NCI-H2081 (cell line): Measurements from ENCODE around the gene SCUBE3.

Experiments
- DNase-seq, 2 experiments: peaks; one replicate each; lab custom pipeline; 2025; lab: John Stamatoyannopoulos, UW

The SCUBE3 gene

DNA sequence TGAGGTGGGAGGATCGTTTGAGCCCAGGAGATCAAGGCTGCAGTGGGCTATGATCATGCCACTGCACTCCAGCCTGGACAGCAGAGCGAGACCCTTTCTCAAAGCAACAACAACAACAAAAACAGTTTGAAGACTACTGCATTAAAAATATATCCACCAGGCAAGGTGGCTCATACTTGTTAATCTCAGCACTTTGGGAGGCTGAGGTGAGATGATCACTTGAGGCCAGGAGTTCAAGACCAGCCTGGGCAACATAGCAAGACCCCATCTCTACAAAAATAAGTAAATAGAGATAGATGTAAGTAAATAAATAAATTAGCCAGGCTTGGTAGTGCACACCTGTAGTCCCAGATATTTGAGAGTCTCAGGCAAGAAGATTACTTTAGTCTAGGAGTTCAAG, 58.2 kb downstream of the SCUBE3 start:
- DNase-seq: no peak

DNA sequence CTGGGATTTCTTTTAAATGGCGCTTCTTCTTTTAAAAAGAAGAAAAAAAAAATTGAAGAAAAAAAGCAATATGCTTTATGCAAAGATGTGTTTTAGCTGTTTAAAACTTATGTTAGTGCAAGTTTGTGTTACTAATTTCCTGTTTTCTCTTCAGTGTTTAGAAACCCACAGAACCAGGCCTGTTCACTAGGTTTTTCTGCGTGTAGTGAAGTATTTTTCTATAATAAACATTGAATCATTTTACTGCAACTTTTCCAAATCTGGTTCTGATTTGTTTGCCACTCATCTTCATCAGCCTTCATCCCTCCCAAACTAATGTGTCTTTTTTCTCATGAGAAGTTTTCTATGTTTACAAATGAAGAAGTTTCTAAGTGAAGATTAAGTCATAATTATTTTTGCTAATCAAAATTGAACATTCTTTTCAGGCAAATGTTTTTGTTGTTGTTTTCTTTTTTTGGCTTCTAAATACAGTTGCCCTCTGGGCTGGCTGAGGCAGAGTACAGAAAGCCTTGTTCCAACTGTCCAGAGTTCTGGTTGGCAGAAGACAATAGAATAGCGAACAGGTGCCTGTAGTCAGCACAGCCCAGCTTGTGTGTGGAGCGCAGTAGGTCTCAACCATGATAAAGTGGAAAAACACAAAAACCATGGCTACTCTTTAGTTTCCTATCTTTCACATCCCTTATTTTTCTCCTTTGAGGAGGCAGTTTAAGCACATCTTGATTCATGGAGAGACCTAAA, 60.2 kb downstream of the SCUBE3 start:
- DNase-seq: no peak

DNA sequence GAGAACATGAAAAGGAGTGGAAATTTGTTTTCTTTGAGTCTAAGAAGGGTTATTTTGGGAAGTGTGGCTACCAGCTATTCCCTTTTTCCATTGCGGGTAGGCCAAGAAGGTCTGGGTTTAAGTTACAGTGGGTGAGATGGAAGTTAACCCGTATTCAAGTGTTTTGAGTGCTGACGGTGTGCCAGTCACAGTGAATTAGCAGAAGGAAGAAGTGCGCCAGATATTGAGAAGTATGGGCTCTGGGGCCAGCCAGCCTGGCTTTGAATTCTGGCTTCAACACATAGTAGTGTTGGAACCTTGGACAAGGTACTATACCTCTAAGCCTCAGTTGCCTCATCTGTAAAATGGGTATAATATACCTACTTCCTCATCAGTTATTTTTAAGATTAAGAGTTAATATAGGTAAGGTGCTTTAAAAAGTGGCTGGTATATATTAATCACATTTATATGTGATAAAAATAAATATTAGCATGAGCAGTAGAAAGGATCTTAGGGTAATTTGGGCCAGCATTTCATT, 62.0 kb downstream of the SCUBE3 start:
- no peak for DNase-seq

DNA sequence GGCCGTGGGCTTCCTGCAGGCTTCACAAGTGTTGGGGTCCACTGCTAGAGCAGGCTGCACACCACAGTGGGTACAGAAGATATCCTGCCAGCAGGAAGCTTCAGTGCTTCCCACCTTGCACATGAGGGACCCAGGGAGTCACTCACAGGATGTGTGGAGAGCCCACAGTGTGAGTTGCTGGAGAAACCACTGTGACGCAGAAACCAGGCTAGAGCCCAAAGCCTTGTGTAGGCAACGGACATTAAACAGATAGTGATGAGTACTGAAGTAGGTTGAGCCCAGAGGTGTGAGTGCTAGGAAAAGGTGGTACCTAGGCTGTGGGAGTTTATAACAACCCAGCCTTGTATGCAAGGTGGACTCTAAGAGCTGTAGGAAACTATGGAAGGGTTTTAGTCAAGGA, 65.0 kb downstream of the SCUBE3 start:
- no peak for DNase-seq

DNA sequence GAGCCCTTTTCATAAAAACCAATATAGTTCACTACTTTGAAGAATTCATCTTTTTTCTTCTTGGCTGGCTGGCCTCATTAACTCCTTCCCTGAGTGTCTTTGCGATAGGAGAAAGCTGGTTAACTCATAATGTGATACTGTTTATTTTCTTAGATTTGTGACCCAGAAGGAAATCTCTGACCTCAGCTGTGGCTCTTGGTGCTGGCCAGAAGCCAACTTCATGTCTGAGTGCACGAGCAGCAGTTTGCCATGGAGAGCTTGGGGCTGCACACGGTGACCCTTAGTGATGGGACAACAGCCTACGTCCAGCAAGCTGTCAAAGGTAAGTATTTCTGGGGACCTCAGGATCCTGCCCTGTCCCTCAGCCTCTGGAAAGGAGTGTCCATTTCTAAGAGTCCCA, 67.1 kb downstream of the SCUBE3 start:
- DNase-seq: no peak

DNA sequence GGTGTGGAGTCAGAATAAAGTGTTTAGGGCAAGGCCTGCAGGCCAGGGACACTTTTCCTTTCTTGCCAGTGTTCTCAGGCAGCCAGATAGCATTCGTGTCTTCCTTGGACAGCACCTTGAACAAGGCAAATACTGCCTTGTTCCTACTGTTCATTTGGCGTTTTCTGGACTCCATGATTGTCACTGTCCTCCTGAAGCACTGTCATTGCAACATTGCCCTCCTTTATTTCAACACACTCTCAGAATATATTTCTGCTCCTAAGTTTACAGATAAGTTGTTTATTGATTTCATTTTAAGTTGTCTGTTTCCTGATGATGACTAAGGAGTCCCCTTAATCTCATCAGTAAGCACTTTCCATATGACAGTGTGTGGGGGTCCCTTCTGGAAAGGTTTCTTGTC, 68.7 kb downstream of the SCUBE3 start:
- DNase-seq: no peak

DNA sequence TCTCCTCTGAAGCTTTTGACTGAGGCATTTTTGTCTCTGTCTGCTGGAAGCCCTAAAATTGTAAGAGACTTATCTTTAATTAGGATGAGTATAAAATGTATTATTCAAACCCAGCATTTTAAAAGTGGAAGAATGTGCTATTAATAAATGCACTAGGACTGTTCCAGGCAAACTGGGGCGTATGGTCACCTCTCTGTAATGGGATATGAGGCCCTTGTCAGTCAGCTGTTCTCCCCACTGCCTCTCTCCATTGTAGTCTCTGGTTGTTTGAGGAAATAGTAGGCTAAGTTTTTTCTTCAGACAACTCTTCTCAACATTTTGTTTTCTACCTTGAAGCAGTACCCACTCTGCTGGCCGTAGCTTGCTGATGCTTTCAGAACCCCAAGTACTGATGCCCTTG, 69.6 kb downstream of the SCUBE3 start:
- DNase-seq: no peak

DNA sequence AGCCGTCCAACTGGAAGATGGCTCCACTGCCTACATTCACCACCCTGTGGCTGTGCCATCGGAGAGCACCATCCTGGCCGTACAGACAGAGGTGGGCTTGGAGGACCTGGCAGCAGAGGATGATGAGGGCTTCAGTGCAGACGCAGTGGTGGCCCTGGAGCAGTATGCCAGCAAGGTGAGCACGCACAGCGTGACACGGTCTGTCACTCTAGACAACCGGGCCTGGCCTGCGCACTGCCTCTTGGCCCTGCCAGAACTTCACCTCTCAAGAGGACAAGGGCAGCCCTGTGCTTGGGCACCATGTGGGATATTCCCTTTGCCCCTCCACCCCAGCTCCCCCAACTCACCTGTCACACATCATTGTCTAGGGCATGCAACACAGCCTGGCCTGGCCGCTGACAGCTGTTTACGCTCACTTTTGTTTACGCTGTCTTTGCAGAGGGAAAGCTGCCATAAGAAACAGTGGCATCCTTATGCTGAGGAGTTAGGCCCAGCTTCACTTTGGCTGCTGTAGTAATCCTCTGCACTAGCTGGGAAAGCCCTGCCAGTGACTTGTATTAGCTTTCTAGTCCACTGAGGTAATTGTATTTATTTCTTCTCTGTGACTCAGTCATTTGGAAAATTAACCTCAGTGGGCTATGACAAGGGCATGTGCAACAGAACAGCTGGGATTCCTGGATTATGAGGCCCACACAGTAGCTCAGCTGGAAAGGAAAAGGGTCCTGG, 74.1 kb downstream of the SCUBE3 start:
- no peak for DNase-seq

DNA sequence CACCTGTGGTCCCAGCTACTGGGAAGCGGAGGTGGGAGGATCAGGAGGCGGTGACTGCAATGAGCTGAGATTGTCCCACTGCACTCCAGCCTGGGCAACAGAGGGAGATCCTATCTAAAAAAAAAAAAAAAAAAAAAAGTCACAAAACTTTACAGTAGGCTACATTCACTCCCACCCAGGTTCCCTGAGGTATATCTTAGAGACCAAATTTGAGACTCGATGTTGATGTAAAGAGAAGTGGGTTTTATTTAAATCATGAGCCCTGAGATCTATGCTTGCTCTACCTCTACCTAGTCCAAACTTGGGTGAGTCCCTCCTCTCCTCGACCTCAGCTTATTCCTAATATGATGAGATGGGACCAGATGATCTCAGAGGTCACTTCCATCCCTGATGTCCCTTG, 75.1 kb downstream of the SCUBE3 start:
- DNase-seq: no peak

DNA sequence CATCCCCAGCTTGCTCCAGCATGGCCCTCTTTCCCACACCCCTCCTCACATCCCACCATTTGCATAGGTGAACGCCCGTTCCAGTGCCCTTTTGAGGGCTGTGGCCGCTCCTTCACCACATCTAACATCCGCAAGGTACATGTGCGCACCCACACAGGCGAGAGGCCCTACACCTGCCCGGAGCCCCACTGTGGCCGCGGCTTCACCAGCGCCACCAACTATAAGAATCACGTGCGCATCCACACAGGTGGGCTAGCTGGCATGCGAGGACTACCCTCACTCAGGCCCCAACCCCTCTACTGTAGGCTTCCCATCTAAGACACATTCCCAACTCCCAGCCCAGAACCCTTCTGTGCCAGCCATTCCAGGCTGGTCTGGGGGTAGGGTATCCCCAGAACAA, 77.7 kb downstream of the SCUBE3 start:
- no peak for DNase-seq

DNA sequence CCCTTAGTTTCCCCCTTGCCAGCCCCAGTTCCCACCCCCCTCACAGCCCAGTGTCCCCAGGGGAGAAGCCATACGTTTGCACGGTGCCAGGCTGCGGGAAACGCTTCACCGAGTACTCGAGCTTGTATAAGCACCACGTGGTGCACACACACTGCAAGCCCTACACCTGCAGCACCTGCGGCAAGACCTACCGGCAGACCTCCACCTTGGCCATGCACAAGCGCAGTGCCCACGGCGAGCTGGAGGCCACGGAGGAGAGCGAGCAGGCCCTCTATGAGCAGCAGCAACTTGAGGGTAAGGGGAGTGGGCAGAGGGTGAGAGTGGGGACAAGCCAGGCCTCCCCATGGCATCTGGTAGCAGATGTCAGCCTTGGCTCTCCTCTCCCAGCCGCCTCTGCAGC, 78.7 kb downstream of the SCUBE3 start:
- DNase-seq: no peak

DNA sequence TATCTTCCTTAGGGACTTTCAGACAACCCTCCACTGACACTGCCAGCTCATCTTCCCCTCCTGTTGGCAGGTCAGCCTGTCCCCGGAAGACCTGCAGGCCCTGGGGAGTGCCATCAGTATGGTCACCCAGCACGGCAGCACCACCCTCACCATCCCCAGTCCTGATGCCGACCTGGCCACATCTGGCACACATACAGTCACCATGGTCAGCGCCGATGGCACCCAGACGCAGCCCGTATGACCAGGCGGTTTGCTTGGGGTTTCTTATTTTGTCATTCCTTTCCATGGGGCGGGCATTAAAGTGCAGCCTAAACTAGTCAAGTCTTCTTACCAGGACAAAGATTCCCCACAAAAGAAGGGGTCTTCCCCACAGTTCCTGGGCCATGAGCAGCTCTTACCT, 79.9 kb downstream of the SCUBE3 start:
- no peak for DNase-seq

DNA sequence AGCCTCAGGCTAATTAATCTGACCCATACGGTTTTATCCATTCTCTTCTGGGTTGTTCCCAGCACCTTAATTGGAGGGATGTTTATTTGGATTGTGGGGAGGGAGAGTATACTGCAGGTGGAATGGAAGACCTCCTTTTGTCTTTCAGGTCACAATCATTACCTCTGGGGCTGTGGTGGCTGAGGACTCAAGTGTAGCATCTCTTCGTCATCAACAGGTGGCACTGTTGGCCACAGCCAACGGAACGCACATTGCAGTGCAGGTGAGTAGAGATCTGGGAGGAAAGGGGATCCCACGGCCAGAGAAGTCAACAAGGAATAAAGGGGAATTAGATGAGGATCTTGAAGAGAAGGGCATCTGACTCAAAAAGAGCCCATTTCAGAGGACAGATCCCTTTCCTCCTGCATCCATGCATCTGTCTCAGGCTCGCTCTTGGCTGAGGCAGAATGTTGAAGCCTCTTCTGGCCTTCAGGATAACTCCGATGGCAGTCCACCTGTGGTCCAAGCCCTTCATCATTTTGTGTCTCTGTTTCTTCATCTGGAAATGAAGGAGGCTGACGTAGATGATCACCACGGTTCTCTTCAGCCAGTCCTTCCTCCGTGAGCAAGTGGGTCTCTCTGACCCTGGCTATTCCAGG, 80.7 kb downstream of the SCUBE3 start:
- DNase-seq: peak; percentile 18 to 59

DNA sequence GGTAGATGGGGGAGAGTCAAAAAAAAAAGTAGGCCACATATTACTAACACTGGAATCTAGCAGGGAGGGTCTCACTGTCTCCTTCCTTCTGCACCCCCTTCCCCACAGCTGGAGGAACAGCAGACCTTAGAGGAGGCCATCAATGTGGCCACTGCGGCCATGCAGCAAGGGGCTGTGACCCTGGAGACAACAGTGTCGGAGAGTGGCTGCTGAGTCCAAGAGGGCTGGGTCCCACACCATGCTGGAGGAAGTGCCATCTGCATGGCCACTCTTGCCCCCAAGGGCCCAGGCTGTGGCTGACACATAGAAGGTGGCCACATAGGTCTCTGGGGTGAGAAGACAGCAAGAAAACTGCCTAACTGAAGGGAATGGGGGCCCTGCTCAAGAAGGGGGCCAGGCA, 81.3 kb downstream of the SCUBE3 start:
- no peak for DNase-seq

DNA sequence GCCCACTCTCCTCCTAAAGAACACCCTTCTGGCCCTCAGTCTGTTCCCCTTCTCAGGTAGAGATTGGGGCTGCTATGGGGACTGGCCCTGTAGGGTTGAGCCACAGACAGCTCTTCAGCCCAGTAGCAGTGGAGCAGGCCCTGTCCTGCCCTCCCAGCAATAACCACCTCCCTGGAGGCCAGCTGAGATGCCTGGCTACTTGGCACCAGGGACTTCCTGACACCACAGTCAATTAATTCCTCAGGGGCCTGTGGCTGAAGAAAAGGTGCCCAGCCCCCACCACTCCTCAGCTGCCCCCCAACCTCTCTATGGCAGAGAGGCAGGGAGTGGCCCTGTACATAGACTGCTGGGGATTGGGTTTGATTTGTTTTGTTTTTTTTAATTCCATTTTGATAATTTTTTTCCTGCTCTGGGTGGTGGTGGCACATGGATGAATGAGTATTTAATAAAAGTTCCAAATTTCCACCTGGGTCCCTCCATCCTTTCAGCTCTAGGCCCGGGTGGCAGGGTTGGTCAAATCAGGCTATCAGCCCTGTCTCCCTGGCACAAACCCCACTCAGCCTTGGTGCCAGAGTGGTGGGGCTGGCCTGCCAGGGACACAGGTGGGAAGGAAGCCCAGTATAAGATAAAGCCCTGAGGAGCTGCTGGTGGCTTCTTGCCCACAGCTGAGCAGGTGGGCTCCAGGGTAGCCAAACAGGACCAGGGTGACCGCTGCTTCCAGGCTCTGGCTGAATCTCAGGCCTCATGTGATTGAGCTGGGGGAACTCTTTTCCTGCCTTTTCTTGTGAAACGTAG, 82.0 kb downstream of the SCUBE3 start:
- no peak for DNase-seq

DNA sequence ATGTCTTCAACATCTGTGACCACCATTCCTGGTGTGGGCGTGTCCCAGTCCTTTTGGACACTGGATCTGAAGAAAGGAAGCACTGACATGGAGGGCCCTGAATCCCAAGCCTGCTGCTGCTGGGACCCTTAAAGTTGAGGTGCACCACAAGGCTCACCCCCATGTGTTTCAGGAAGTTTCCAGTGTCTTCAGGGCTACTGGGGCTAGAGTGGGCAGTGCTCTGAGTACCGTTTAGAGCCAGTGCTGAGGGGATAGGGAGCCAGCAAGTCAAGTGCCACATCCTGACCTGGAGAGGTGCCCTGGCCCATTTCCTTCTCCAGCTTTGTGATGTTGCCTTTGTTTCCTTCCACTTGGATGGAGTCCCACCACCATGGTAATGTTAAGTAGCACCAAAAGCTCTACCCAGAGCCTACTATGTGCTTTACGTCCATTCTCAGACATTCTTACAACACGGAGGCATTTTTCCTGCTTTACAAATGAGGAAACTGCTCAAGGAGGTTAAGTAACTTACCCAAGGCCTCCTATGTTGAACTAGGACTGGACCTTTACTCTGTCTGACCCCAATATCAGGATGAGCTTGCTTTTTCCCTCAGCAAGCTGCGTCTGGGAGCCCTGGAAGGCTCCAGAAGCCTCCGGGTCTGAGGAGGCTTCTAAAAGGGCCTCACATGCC, 83.3 kb downstream of the SCUBE3 start:
- no peak for DNase-seq

DNA sequence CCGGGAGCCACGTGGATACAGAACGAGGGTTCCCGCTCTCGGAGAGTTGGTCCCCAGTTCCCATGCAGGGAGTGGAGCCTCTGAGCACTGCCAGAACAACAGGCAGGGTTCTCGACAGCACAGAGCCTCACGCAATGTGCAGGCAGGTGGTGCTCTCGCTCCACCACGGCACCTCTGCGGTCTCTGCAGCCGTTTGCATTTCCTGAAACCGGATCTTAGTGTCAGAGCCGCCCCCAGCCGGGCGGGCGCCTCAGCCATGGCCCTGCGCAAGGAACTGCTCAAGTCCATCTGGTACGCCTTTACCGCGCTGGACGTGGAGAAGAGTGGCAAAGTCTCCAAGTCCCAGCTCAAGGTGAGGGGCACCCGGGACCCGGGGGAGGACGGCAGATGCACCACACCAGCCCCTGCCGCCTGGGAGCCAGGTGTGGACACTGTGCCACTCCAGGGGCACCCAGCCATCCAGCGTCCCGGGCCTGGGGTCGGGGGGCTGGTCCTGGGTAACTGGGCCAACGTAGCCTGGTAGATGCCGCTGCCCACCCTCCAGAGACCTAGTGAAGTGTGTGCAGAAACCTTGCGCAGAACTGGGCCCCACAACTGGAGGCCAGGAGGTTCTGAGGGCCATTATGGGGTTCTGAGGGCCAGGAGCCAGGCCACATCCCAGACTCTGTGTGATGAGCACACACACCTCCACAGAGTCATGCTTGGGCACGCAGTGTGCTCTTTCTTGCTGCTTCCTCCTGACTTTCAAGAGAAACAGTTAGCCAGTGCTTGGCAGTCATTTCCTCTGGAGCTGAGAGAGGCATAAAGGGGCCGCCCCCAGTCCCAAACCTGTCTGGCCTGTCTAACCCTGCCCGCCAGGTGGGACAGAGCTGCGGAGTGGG, 84.1 kb downstream of the SCUBE3 start, which contains the start of gene DEF6:
TSS of gene DEF6 (plus strand) at position 218 of the 881 bp plus-strand sequence. CDS start at position 257, 39 bp downstream.
- peak; percentile 74 to 92 for DNase-seq

DNA sequence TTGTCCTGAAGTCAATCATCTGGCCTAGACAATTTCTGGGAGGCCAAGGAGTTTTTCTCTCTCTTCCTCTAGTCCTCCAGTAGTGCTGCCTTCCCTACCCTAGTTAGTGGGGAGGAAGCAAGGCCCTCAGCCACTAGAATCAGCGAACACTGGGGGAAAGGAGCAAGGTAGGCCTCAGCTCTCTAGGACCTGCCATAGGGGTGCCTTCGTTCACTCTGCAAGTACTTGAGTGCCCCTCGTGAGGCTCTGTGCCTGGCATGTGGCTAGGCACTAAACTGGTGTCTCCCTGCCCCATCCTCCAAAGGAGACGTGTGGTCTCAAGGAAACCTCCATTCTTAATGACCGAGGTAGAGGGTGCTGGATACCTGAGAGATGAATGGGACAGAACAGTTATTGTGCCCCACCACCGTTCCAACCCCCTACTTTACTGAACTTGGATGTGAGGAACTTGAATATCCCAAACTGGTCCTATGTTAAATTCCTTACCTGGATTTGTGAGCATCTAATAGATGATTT, 84.9 kb downstream of the SCUBE3 start:
- DNase-seq: no peak

DNA sequence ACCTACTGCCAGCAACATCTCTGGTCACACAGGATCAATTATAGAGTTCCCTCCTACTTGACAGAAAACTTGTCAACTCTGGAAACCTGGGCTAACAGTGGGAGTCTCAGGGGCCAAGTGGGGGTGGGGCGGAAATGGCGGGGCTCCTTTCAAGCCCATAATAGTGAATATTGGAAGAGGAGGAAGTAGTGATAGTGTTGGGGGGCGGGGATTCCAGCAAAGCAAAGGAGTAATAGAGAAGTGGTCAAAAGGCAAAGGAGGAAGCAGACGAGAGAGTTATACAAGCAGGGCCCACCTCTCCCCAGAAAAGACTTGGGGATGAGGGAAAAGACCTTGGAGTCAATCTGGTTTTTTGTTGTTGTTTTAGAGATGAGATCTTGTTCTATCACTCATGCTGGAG, 85.9 kb downstream of the SCUBE3 start:
- no peak for DNase-seq

DNA sequence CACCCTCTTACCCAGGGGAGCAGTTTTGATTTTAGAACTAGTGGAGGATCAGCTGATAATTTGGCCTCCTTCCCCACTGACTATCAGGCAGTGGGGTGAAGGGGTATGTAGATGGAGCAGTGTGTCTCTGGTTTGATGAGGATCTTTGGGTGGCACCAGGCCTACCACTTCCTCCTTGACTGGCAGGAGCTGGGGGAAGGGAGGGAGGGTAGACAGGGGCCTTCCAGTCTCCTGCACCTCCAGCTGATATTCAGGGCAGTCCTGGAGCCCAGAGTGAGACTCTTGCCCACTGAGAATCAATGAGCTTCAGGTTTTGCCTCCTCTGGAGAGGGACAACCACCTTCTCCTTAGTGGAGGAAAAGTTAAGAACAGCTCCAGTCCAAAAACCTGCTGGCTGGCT, 87.1 kb downstream of the SCUBE3 start:
- no peak for DNase-seq
